HTR-8/SVneo (cell line): ENCODE measurements around the gene PARD6B.
"Not testable (repeated sequence)": the region's sequence is repeated elsewhere in the genome, so short reads cannot be mapped to it uniquely, and the experiment has no call there.

Experiments used
- DNase-seq: peaks from one replicate; pipeline ENCODE4 v3.0.0; 2011; ENCODE audit warnings: low spot score, mixed read lengths; ENCODE audit not compliant: insufficient read length
- FAIRE-seq: peaks from 2 replicates; lab custom pipeline; 2011; peaks lifted over from hg19 to GRCh38; lab: Jason Lieb, UNC

Gene PARD6B

GRCh38 chr20:50735813-50736212, 4.4 kb downstream of the PARD6B start:
- FAIRE-seq (no peak), DNase-seq (no peak)

GRCh38 chr20:50737352-50737751, 6.0 kb downstream of the PARD6B start:
- FAIRE-seq (no peak), DNase-seq (no peak)

- peak; percentile 23 for FAIRE-seq
- DNase-seq = no peak
Observed at GRCh38 chr20:50743087-50743486, 11.7 kb downstream of the PARD6B start.

GRCh38 chr20:50744143-50744792, 12.9 kb downstream of the PARD6B start:
- DNase-seq (peak; percentile 99), FAIRE-seq (peak; percentile 79)

GRCh38 chr20:50745634-50746137, 14.3 kb downstream of the PARD6B start:
- DNase-seq = no peak
- no peak for FAIRE-seq

GRCh38 chr20:50746138-50746940, 15.0 kb downstream of the PARD6B start:
- FAIRE-seq (peak; percentile 71), DNase-seq (no peak)

GRCh38 chr20:50747275-50747674, 15.9 kb downstream of the PARD6B start:
- DNase-seq (no peak), FAIRE-seq (no peak)

GRCh38 chr20:50750145-50750671, 18.8 kb downstream of the PARD6B start:
- DNase-seq (no peak), FAIRE-seq (peak; percentile 68)

- no peak for DNase-seq
- FAIRE-seq = no peak
Observed at GRCh38 chr20:50753152-50753551, 21.8 kb downstream of the PARD6B start.

GRCh38 chr20:50754420-50754819, 23.0 kb downstream of the PARD6B start:
- FAIRE-seq = peak; percentile 38
- DNase-seq = no peak

GRCh38 chr20:50756447-50756846, 25.1 kb downstream of the PARD6B start:
- FAIRE-seq (peak; percentile 85), DNase-seq (no peak)

GRCh38 chr20:50758469-50758868, 27.1 kb downstream of the PARD6B start:
- DNase-seq (no peak), FAIRE-seq (peak; percentile 9)

GRCh38 chr20:50758992-50759391, 27.6 kb downstream of the PARD6B start:
- DNase-seq (no peak), FAIRE-seq (no peak)

- no peak for DNase-seq
- no peak for FAIRE-seq
Observed at GRCh38 chr20:50759678-50760077, 28.3 kb downstream of the PARD6B start.

- DNase-seq (no peak), FAIRE-seq (no peak)
Observed at GRCh38 chr20:50762045-50762422, 30.7 kb downstream of the PARD6B start.

GRCh38 chr20:50762435-50763220, 31.2 kb downstream of the PARD6B start:
- FAIRE-seq (peak; percentile 60), DNase-seq (no peak)

GRCh38 chr20:50763550-50764458, 32.4 kb downstream of the PARD6B start:
- DNase-seq, FAIRE-seq: not testable (repeated sequence)

GRCh38 chr20:50765251-50765650, 33.9 kb downstream of the PARD6B start:
- FAIRE-seq, DNase-seq: not testable (repeated sequence)

GRCh38 chr20:50765674-50766073, 34.3 kb downstream of the PARD6B start:
- DNase-seq (no peak), FAIRE-seq (no peak)
